WTC11 (cell line): ENCODE results near the gene PDYN. TPM values are rescaled to one million over a fixed set of nuclear protein-coding genes. Genes with fewer than 3 reads are reported as not detected.

Experiments
- ATAC-seq: fragments of 200-7000 bp; cut with Tn5 transposase; 2 replicates; pipeline ENCODE4 v1.10.0; 2021; ENCODE audit warnings: mild to moderate bottlenecking, moderate library complexity
- CTCF ChIA-PET: fragments of 300-600 bp; sonication (Branson Sonifier 250); formaldehyde crosslinking; loops from one replicate; lab custom pipeline; 2021; ENCODE audit warnings: antibody characterized with exemption; lab: Charles Lee
- POLR2A ChIA-PET: fragments of 350-600 bp; sonication (Branson Sonifier 250); formaldehyde crosslinking; loops from one replicate; lab custom pipeline; 2021; ENCODE audit warnings: antibody characterized with exemption; lab: Charles Lee
- DNase-seq: peaks from one replicate; pipeline ENCODE4 v3.0.0; 2021; ENCODE audit warnings: low spot score
- H3K27ac Mint-ChIP-seq: 2 replicates; pipeline ENCODE4 v1.8.0; 2021; ENCODE audit warnings: mixed read lengths
- H3K27me3 Mint-ChIP-seq: 2 replicates; pipeline ENCODE4 v1.8.0; 2021; ENCODE audit warnings: low read depth, mild to moderate bottlenecking, moderate library complexity, mixed read lengths
- H3K36me3 Mint-ChIP-seq: 2 replicates; pipeline ENCODE4 v1.8.0; 2021; ENCODE audit warnings: mixed read lengths
- H3K4me1 Mint-ChIP-seq: 2 replicates; pipeline ENCODE4 v1.8.0; 2022; ENCODE audit warnings: mixed read lengths
- H3K4me3 Mint-ChIP-seq: 2 replicates; pipeline ENCODE4 v1.8.0; 2021; ENCODE audit warnings: mild to moderate bottlenecking, moderate library complexity, mixed read lengths
- H3K9me3 Mint-ChIP-seq: 2 replicates; pipeline ENCODE4 v1.8.0; 2021; ENCODE audit warnings: mixed read lengths
- ARID4B ChIP-seq: sonication (generic); formaldehyde crosslinking; IDR thresholded peaks from 2 replicates; pipeline ENCODE4 v1.8.0; 2023; ENCODE audit warnings: missing genetic modification reagents, mild to moderate bottlenecking, borderline replicate concordance
- CBFB ChIP-seq: sonication (generic); formaldehyde crosslinking; IDR thresholded peaks from 2 replicates; pipeline ENCODE4 v1.8.1; 2022; ENCODE audit warnings: mild to moderate bottlenecking, low read depth, missing genetic modification reagents
- FOXK1 ChIP-seq: sonication (generic); formaldehyde crosslinking; IDR thresholded peaks from 2 replicates; pipeline ENCODE4 v1.8.0; 2022; ENCODE audit warnings: mild to moderate bottlenecking, moderate library complexity, missing genetic modification reagents
- IRF2 ChIP-seq: sonication (generic); formaldehyde crosslinking; IDR thresholded peaks from 2 replicates; pipeline ENCODE4 v1.8.0; 2022; ENCODE audit warnings: low read depth, missing genetic modification reagents, borderline replicate concordance
- JUN ChIP-seq: sonication (generic); formaldehyde crosslinking; IDR thresholded peaks from 2 replicates; pipeline ENCODE4 v1.8.0; 2023; ENCODE audit warnings: mild to moderate bottlenecking, missing genetic modification reagents
- NFE2L1 ChIP-seq: sonication (generic); formaldehyde crosslinking; IDR thresholded peaks from 2 replicates; pipeline ENCODE4 v1.8.1; 2023; ENCODE audit warnings: missing genetic modification reagents
- TCF7 ChIP-seq: sonication (generic); formaldehyde crosslinking; IDR thresholded peaks from 2 replicates; pipeline ENCODE4 v1.8.0; 2022; ENCODE audit warnings: mild to moderate bottlenecking, low read depth, missing genetic modification reagents, moderate library complexity
- ZNF121 ChIP-seq: sonication (generic); formaldehyde crosslinking; IDR thresholded peaks from 2 replicates; pipeline ENCODE4 v1.8.0; 2023; ENCODE audit warnings: missing genetic modification reagents
- total RNA-seq: library from RNA; stranded (reverse); gene quantifications from 3 replicates; pipeline ENCODE4 v1.2.3, GENCODE V29; 2021

The PDYN gene
- total RNA-seq, 1 experiment from 2014 or later = 0.28 TPM

DNA sequence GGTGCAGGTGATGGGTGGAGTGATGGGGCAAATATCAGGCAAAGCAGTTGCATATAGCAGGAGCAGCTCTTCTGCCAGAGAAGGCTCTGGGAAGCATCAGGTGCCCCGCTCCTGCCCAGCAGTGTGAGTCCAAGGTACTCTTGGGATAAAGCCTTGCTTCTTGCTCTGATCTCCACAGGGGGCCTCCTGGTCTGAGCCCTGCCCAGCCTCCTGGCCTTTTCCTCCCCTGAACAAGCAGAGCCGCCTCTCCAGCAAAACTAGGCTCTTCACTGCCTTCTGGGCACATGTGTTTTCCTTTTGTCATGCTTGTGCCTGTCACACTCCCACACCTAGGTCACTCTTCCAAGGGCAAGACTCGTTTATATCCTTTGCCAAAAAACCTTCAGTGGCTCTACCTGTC lies 64.4 kb downstream of the PDYN start (continued):
- no peak for TF ChIP-seq TCF7
- no peak for TF ChIP-seq NFE2L1 (CRISPR knock-in tag)
- TF ChIP-seq FOXK1 (CRISPR knock-in tag) = no peak
- no peak for TF ChIP-seq CBFB (CRISPR knock-in tag)
- no peak for TF ChIP-seq IRF2 (CRISPR knock-in tag)
- TF ChIP-seq JUN (CRISPR knock-in tag) = no peak

DNA sequence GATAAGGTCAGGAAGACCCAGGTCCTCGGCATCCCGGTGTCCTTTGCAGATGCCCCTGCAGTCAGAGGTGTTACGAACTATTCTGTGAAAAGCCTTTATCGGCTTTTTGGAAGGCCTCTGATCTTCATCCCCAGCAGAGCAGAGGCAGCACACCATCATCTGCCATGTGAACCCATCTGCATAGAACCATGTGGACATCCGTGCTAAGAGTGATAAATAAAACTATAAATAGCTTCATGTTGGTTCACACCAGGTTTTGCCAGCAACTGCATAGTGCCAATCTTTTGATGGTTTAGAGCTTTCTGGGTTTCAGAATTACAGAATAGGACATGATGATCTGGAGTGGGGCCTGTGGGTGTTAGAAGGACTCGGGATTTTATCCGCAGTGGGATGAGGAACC lies 65.1 kb downstream of the PDYN start:
- TF ChIP-seq ARID4B (CRISPR knock-in tag) = no peak
- TF ChIP-seq ZNF121 = no peak
- ATAC-seq (no peak), DNase-seq (no peak)
- Mint-ChIP-seq H3K27me3 (no peaks in the 10 kb centered on the region), H3K27ac (no peak overlapping the region), H3K4me1 (peaks cover 25% of the 10 kb centered on the region), H3K4me3 (no peak overlapping the region), H3K9me3 (no peaks in the 10 kb centered on the region), H3K36me3 (no peaks in the 10 kb centered on the region)
- POLR2A ChIA-PET = no interaction called here
- CTCF ChIA-PET = no interaction called here

Other genes starting within 250 kb of the PDYN start
- gene SIRPA, start 98.7 kb downstream of the PDYN start, total RNA-seq = 5.9 to 8.9 TPM (median 6.7 TPM) in 3 replicates
- 35.8 to 37.2 TPM (median 35.9 TPM) in 3 replicates for gene STK35, start 107.8 kb upstream of the PDYN start, total RNA-seq